GM18499 (cell line): ENCODE measurements around the gene C11orf54.
"Not testable (repeated sequence)": the region's sequence is repeated elsewhere in the genome, so short reads cannot be mapped to it uniquely, and the experiment has no call there.

ENCODE experiments used
- ATAC-seq: cut with Tn5 transposase; IDR thresholded peaks from one replicate; pipeline ENCODE4 v1.9.1; 2021; ENCODE audit warnings: moderate number of reproducible peaks; ENCODE audit not compliant: insufficient read depth, unreplicated experiment

The C11orf54 gene

DNA sequence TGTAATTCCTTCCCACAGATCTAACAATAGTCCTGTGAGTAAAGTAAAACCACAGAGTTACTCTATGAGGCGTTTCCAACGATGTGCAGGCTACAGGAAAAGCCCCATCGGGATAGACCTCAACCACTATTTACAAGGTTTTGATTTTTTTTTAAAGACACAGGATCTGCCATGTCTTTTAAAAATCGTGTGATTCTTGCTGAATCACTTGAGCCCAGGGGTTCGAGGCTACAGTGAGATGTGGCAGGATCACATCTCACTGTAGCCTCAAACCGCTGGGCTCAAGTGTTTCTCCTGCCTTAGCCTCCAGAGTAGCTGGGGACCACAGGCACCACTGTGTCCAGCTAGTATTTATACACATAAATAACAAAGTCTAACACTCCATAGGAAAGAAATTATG lies 8.0 kb upstream of the C11orf54 start:
- ATAC-seq = no peak

DNA sequence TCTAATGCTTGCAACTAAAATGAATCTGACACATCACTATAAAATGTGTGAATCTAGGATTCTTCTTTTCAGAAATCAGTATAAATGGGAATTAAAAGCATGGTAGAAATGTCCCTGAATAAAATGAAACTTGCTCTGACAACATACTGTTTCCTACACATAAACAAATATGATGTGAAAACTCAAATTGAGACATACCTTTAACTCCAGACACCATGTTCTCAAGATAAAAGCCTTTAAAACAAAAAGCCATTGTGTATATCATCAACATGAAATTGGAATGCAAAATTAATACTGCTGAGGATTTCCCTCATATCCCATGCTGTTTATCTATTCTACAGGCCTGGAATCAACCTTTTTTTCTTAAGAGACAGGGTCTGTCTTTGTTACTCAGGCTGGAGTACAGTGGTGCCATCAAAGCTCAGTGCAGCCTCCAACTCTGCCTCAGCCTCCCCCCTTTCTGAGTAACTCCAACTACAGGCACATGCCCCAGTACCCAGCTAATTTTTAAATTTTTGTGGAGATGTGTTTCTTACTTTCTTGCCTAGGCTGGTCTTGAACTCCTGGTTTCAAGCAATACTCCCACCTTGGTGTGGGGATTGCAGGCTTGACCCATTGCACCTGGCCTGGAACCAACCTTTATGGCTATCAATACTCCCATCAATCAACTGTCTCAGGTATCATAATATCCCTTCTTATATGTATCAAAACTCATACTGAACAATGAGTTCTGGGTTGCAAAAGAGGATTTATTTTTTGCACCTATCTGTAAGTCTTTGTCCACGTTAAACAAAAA lies 6.8 kb upstream of the C11orf54 start:
- no peak for ATAC-seq

DNA sequence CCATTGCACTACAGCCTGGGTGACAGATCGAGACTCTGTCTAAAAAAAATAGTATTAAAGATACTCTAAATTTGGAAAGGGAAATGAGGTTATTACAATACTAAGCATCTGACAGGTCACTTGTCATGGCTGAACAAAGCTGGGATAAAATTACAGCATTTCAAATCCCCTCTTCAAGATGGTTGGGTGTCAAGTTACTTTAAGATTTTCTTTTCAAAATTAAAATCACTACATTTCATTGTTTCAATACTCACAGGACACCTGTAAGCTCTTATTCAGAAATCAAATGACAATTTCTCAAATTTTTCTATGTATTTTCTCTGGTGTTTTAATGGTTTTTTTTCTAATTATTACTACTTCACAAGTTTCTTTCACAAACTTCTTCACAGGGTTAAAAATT lies 5.8 kb upstream of the C11orf54 start:
- no peak for ATAC-seq

DNA sequence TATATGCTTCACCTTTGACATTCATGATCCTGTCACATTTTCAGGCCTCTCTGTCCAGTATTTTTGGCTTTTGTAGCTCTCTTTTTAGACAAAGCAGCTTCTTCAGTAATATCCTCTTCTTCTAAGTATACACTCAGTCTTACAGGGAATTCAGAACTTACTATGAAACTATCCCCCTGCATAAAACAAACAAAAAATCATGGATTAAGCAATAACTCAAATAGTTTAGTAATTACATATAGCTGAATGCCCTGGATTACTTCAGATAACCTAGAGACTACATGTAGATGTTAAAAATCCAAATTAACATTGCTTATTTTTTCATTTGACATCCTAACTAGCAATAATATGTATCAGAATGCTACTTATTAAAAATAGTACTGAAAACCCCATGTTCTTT lies 5.3 kb upstream of the C11orf54 start:
- ATAC-seq = no peak

DNA sequence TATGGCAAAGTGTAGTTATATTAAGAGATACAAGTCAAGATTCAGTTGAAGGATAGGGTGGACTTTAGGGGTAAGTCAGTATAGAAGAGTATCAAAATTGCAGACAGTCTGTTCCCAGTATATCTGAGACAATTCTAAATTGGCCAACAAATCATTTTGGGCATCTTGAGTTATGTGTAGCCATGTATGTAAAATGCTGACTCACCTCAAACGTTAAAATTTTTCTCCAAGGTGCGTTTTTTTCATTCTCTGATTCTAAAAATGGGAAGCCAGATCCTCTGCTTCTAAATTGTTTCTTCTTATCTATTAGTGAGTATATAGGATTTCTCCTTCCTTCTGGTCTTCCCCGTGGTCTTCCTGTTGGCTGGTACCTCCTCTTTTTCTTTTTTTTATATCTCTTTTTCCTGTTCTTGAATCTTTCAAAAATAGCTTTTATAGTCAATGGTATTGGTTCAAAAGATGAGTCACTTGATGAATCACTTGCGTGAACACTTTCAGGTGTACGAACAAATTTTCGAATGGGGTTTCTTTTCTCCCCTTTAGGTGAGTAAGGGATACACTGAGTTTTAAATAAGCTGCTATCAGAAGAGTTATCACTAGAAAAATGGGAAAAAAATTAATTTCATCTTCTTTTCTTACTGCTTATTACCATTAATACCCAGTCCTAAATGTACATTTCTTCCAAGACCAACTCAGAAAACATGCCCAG lies 3.4 kb upstream of the C11orf54 start:
- ATAC-seq = no peak

DNA sequence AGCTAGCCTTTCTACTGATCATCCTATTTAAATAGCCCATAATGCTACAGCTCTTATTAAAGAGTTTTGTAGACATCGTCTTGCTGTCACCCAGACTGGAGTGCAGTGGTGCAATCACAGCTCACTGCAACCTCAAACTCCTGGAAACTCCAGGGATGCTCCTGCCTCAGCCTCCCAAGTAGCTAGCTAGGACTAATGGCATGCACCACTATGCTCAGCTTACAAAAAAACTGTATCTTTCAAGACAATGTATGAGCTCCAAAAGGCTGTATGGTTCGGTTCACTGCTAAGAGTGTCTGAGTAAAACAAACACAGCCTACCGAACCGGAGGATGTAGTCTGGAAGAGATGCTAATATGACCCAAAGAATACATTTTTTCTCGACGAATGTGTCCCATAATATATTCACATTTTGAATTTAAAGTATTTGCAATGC lies 2.8 kb upstream of the C11orf54 start:
- no peak for ATAC-seq

DNA sequence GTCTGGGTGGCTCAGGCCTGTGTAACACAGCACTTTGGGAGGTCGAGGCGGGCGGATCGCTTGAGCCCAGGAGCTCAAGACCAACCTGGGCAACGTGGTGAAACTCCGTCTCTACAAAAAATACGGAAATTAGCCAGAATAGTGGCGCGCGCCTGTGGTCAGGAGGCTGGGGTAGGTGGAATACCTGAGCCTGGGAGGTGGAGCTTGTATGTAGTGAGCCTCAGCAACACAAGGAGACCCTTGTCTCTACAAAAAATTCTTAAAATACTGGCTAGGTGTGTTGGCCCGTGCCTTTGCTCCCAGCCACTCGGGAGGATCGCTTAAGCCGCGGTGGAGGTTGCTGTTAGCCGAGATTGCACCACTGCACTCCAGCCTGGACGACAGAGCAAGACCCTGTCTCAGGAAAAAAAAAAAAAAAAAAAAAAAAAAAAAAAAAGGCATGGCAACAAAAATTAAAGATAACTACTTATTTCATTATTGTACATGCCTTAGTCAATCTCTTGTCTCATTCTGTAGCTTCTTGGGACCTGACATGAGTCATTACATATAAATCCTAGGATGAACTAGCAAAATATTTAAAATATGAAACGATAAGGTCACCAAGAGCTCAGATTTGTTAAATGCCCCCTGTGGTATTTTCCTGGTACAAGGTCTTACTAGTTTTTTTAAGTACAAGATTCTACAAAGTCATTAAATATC lies 1.3 kb upstream of the C11orf54 start:
- ATAC-seq = no peak

DNA sequence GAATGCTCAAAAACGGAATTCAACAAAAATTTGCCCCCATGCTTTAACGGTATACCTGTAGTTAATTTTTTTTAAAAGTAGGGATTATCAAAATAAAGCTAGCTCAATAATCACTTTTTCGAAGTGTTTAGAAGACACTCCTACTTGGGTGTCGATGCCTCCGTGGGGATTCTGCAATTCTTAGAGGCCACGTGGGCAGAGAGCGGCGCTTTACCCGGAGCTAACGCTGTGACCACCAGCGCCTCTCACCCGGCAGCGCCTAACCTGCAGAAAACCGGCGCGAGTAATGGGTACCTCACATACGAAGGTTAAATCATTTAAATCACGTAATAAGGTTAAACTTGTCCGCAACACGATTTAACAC lies 760 bp upstream of the C11orf54 start:
- no peak for ATAC-seq

DNA sequence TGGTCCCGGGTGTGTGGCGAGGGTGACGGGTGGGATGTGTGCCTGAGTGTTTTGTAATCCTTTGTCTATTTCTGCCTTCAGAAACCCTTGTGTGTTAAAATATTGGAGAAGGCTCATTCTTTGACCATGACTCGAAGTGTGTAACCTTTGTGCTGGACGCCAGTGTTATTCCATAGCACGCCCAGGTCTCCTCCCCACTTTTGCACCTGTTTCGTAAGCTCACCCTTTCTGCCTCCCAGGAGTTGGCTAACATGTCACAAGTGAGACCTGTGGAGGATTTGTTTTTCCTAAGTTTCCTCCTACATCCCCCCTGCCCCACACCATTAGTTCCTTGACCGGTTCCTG lies 382 bp downstream of the C11orf54 start:
- ATAC-seq = no peak

DNA sequence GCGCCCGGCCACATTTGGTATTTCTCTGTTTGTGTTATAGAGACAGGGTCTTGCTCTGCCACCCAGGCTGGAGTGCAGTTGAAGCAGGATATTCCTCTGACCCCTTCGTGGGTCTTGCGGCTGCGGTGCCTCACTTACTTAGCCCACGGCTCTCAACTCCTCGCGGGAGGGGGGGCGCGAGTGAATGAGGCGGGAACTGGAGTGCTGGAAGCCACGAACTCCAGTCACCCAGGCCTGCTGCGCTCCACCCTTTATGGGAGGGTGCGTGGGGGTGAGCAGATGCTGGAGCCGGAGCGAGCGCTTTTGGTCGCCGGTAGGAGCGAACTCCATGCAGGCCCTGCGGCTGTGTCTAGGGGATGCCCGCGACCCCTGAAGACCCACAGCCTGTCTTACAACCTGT lies 1.8 kb downstream of the C11orf54 start:
- ATAC-seq = no peak

DNA sequence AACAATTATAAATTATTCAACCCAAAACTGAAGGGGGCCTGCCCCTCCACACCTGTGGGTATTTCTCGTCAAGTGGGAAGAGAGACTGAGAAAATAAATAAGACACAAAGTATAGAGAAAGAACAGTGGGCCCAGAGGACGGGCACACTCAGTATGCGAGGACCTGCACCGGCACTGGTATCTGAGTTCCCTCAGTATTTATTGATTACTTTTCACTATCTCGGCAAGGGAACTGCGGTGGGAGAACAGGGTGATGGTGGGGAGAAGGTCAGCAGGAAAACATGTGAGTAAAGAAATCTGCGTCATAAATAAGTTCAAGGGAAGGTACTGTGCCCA lies 3.2 kb downstream of the C11orf54 start:
- no peak for ATAC-seq

DNA sequence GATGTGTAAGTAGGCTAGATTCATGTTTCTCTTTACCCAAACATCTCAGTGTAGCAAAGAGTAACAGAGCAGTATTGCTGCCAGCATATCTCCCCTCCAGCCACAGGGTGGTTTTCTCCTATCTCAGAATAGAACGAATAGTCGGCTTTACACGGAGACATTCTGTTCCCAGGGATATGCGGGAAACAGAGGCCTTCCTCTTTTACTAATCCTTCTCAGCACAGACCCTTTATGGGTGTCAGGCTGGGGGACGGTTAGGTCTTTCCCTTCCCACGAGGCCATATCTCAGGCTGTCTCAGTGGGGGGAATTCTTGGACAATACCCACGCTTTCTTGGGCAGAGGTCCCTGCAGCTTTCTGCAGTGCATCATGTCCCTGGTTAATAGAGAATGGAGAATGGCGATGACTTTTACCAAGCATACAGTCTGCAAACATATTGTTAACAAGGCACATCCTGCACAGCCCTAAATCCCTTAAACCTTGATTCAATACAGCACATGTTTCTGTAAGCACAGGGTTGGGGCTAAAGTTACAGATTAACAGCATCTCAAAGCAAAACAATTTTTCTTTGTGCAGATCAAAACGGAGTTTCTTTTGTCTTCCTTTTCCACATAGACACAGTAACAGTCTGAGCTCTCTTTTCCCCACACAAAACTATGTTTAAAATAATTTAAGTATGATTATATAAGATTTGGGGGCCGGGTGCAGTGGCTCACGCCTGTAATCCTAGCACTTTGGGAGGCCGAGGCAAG lies 3.7 kb downstream of the C11orf54 start:
- not testable (repeated sequence) for ATAC-seq

DNA sequence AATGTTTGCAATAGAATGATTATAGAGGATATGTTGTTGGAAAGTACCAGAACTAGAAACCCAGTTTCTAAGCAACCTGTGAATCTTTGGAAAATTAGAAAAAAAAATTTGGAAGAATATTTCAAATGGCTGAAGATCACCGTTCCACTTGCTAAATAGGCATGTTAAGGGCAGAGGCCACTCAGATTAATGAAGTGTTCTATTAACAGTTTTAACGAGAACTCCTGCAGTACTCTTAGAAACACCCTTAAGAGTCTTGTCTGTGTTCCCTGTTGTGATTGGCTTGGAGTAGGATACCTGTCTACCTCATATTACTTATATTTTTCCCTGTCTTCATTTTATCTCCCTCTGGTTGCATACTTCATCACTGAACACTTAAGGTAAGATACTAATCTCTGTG lies 4.6 kb downstream of the C11orf54 start:
- ATAC-seq = no peak

DNA sequence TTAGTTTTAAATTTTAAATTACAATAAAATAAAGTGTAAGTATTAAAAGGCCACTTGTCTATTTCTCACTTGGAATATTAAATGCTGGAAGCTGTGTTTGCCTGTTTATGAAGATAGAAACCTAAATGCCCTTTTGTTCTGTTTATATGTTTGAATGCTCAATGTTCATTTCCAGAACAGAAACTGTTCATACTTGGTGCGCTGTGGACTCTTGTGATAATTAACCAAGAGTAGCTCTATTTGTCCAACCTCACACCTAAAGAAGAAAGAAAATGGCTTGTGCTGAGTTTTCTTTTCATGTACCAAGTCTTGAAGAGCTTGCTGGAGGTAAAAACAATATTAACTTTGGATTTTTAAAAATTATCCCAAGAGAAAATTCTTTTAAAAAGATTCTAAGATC lies 5.7 kb downstream of the C11orf54 start:
- no peak for ATAC-seq

DNA sequence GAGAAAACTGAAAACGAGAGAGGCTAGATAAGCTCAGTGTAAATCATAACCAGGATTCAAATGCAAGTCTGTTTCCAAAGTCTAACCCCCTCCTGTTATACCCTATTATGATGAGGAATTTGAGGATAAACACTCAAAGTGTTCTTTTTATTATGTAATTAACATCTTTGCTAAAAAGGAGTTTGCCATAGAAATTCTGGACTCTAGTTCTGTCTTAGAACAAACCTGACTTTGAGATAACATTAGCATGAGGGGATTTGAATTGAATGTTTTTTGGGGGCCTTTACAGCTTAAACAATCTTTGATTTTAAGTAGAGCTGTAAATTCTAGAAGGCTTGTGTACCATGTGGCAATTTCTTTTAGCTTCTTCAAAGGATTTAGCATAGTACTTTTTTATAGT lies 9.5 kb downstream of the C11orf54 start:
- no peak for ATAC-seq

DNA sequence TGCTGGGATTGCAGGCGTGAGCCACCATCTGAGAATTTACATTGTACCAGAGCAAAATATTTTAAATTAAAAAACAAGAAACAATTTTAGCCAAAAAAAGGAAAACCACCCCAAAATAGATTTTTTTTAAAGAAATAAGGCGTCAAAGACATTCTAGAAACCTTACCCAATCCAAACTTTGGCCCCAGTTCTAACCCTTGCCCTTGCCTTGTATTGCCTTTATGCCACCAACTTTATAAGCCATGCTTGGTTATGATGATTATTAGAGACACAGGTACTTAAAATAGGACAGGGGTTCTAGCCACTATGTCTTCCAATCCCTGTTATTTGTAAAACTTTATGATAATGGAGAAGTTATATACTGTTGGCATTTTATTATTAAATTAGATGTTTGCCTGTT lies 11.8 kb downstream of the C11orf54 start:
- ATAC-seq = no peak

DNA sequence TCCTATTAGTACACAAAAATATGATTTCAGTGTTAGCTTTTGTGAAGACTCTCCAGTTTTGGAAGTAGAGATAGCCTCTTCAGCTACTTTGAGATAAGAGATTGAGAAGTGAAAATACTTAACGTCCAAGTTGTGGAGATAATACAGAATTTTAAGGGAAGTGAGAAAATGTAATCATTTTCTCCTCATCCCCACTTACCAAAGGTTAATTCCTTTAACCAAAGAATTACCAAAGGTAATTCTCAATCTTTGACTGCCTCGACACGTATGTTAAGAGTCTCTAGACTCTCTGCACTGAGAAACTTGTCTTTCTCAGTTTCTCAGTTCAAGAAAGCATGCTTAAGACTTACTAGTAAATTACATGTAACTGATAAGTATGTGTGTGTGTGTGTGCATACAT lies 15.3 kb downstream of the C11orf54 start:
- ATAC-seq = no peak

DNA sequence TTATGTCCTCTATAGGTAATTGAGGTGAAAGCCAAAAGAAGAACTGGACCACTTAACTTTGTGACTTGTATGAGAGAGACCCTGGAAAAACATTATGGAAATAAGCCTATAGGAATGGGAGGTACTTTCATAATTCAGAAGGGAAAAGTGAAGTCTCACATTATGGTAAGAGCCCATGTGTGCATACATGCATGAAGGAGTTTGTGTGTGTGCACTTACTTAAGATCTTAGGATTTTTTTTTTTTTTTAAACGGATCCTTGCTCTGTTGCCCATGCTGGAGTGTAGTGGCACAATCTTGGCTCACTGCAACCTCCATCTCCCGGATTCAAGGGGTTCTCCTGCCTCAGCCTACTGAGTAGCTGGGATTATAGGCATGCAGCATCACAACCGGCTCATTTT lies 15.8 kb downstream of the C11orf54 start:
- no peak for ATAC-seq

DNA sequence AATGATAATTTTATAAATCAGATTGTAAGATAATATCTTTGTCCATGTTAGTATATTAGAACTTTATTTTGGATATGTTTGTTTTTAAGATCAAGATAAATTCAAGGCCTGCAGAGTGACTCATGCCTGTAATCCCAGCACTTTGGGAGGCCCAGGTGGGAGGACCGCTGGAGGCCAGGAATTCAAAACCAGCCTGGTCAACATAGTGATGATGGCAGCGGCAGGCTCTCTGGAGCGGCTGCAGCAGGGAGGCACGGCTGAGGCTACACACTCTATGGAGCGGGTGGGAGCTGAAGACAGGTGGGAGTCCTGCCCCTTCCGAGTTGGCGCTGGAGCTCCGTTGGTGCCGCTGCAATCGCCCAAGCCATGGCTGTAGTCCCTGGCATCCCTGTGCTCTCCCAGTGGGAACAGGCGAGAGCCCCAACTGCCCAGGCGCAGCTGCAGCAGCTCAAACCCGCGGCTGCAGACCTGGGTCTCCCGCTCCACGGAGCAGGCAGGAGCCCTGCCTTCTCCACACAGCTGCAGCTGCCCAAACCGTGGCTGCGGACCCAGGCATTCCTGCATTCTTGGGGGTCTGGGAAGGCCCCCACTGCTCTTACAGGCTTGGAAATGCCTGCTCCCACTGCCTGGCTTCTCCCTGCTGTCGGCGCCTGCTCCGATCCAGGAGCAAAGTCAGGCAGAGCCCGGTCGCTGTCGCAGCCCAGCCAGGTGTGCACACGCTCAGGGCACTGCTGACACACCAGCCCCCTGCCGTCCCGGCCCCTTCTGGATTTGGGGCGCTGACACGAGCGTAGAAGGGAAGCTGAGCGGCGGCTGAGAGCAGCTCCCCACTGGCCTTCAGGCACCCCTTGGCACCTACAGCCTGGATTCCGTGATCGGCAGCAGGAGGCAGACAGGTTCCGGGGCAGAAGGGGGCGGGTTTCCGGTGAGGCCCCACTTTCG lies 16.7 kb downstream of the C11orf54 start:
- no peak for ATAC-seq

DNA sequence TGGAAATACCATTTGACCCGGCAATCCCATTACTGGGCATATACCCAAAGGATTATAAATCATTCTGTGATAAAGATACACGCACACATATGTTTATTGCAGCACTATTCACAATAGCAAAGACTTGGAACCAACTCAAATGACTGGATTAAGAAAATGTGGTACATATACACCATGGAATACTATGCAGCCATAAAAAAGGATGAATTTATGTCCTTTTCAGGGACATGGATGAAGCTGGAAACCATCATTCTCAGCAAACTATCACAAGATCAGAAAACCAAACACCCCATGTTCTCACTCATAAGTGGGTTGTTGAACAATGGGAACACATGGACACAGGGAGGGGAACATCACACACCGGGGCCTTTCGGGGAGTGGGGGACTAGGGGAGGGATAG lies 17.7 kb downstream of the C11orf54 start:
- not testable (repeated sequence) for ATAC-seq
